ENCODE measurements around the gene TEX19.

TEX19 gene

GRCh38 chr17:82384730-82385481 lies 25.9 kb downstream of the TEX19 start:
- no peak overlapping the region for H3K4me3 ChIP-seq (ENCODE audit: control insufficient read depth, low read depth, low read length)
- no peak for DNase-seq (ENCODE audit: low read depth)
- TF ChIP-seq CTCF (IDR thresholded peaks at IDR 0.05; ENCODE audit: control insufficient read depth, insufficient read depth, low read depth, low read length, missing control alignments): no peak

- H3K4me3 ChIP-seq (ENCODE audit: control insufficient read depth, low read depth, low read length): no peak overlapping the region
- no peak for DNase-seq (ENCODE audit: low read depth)
- no peak for TF ChIP-seq CTCF (IDR thresholded peaks at IDR 0.05; ENCODE audit: control insufficient read depth, insufficient read depth, low read depth, low read length, missing control alignments)
Measured at GRCh38 chr17:82385559-82386254, 26.7 kb downstream of the TEX19 start.

DNA sequence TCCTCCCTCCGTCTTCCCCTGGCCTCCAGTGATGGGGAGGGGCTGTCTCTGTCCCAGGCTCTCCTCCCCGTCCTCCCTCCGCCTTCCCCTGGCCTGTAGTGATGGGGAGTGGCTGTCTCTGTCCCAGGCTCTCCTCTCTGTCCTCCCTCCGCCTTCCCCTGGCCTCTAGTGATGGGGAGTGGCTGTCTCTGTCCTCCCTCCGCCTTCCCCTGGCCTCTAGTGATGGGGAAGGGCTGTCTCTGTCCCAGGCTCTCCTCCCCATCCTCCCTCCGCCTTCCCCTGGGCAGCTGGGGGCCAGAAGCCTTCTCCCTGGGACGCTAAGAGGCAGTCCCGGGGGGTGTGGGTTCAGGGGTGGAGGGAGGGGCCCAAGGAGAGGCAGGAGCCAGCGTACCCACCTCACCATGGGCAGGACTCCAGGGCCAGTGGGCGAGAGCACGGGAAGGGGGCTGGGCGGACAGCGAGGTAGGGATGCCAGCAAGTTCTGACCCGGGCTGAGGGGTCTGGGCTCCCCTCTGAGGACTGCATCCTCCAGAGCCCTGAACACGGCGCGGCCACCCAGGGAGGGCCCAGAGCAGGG lies 27.3 kb downstream of the TEX19 start:
- no peak for DNase-seq (ENCODE audit: low read depth)
- H3K4me3 ChIP-seq (ENCODE audit: control insufficient read depth, low read depth, low read length): no peak overlapping the region
- no peak for TF ChIP-seq CTCF (IDR thresholded peaks at IDR 0.05; ENCODE audit: control insufficient read depth, insufficient read depth, low read depth, low read length, missing control alignments)

GRCh38 chr17:82386881-82387704 lies 28.0 kb downstream of the TEX19 start:
- no peak for TF ChIP-seq CTCF (IDR thresholded peaks at IDR 0.05; ENCODE audit: control insufficient read depth, insufficient read depth, low read depth, low read length, missing control alignments)
- no peak for DNase-seq (ENCODE audit: low read depth)
- no peak overlapping the region for H3K4me3 ChIP-seq (ENCODE audit: control insufficient read depth, low read depth, low read length)

DNA sequence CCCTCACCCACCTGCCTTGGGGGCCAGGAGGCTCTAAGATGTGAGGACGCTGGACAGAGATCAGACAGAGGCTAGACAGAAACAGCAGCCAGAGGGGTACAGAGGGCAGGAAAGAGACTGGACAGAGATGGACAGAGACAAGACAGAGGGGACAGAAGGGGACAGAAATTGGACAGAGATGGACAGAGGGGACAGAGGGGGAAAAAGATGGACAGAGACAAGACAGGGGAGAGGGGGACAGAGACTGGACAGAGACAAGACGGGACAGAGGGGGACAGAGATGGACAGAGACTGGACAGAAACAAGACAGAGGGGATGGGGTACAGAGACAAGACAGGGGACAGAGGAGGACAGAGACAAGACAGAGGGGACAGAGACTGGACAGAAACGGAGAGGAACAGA lies 28.7 kb downstream of the TEX19 start:
- H3K4me3 ChIP-seq (ENCODE audit: control insufficient read depth, low read depth, low read length): no peak overlapping the region
- no peak for TF ChIP-seq CTCF (IDR thresholded peaks at IDR 0.05; ENCODE audit: control insufficient read depth, insufficient read depth, low read depth, low read length, missing control alignments)
- no peak for DNase-seq (ENCODE audit: low read depth)

- DNase-seq (ENCODE audit: low read depth): no peak
- TF ChIP-seq CTCF (IDR thresholded peaks at IDR 0.05; ENCODE audit: control insufficient read depth, insufficient read depth, low read depth, low read length, missing control alignments): no peak
- no peak overlapping the region for H3K4me3 ChIP-seq (ENCODE audit: control insufficient read depth, low read depth, low read length)
Measured at GRCh38 chr17:82388223-82388921, 29.3 kb downstream of the TEX19 start.
